ENCODE results near the gene CCDC24. TPM values are rescaled to one million over a fixed set of nuclear protein-coding genes. Genes with fewer than 3 reads are reported as not detected.

The CCDC24 gene
- total and polyA plus RNA-seq, 9 of the 15 experiments (the other 6 are each of a cell fraction or from before 2014, with no cell fraction given) = 0.31 to 4.5 (median 1.5) TPM

- peak; percentile 12 for TF ChIP-seq CTCFL (IDR thresholded peaks at IDR 0.05; ENCODE audit: borderline replicate concordance, insufficient read depth, low read depth, low read length, poor library complexity, severe bottlenecking)
- TF ChIP-seq ZNF347 (CRISPR knock-in tag; IDR thresholded peaks at IDR 0.05; ENCODE audit: low read depth) = peak; percentile 86
- TF ChIP-seq EZH2 (IDR thresholded peaks at IDR 0.05; ENCODE audit: borderline replicate concordance, low read depth, low read length) = no peak
- TF ChIP-seq E2F3 (CRISPR knock-in tag; IDR thresholded peaks at IDR 0.05) = peak; percentile 97
- no peak for TF ChIP-seq MBD1 (CRISPR knock-in tag; IDR thresholded peaks at IDR 0.05)
- no peak for TF ChIP-seq POLR3G (IDR thresholded peaks at IDR 0.05; ENCODE audit: extremely low read depth, insufficient read length, insufficient replicate concordance)
- TF ChIP-seq SMAD1 (IDR thresholded peaks at IDR 0.05; ENCODE audit: low read depth, low read length, partially characterized antibody) = peak; percentile 98
- TF ChIP-seq SMARCC2 (IDR thresholded peaks at IDR 0.05; ENCODE audit: low read depth) = peak; percentile 99
- peak; percentile 90 for TF ChIP-seq MXI1 (IDR thresholded peaks at IDR 0.05; ENCODE audit: low read depth, low read length)
- TF ChIP-seq TEAD4 (IDR thresholded peaks at IDR 0.05; ENCODE audit: low read length) = peak; percentile 100
- no peak for TF ChIP-seq TEAD4 (CRISPR knock-in tag; IDR thresholded peaks at IDR 0.05; ENCODE audit: borderline replicate concordance)
- peak; percentile 63 for TF ChIP-seq RBFOX2 (IDR thresholded peaks at IDR 0.05; ENCODE audit: low read depth, low read length)
- TF ChIP-seq TFAP4 (CRISPR knock-in tag; IDR thresholded peaks at IDR 0.05; ENCODE audit: borderline replicate concordance) = peak; percentile 100
- peak; percentile 100 for TF ChIP-seq ZNF395 (CRISPR knock-in tag; IDR thresholded peaks at IDR 0.05)
- TF ChIP-seq ZBTB34 (CRISPR knock-in tag; IDR thresholded peaks at IDR 0.05) = peak; percentile 87
- TF ChIP-seq TGIF2 (CRISPR knock-in tag; IDR thresholded peaks at IDR 0.05) = no peak
- no peak for TF ChIP-seq KDM5B (IDR thresholded peaks at IDR 0.05; ENCODE audit: insufficient replicate concordance, low read depth, low read length)
- TF ChIP-seq NR1H2 (CRISPR knock-in tag; IDR thresholded peaks at IDR 0.05) = peak; percentile 85; the same call in 1 of the 2 replicates
- TF ChIP-seq HCFC1 (IDR thresholded peaks at IDR 0.05; ENCODE audit: low read depth, low read length) = peak; percentile 60
Measured at GRCh38 chr1:44035726-44036408, 44.5 kb downstream of the CCDC24 start (continued).
